ENCODE results near the gene MDFI. TPM values are rescaled to one million over a fixed set of nuclear protein-coding genes. Genes with fewer than 3 reads are reported as not detected.

The MDFI gene
- total and polyA plus RNA-seq, 4 experiments from 2014 or later: not detected

GRCh38 chr6:41645007-41645618, 6.8 kb downstream of the MDFI start:
- DNase-seq: no peak
- Histone ChIP-seq H3K4me1 (ENCODE audit: insufficient read depth, low read length) (no peaks in the 10 kb centered on the region), H3K9me3 (ENCODE audit: control insufficient read depth in 1 of 2, low read length in 2 of 2) (no peaks in the 10 kb centered on the region), H3K27me3 (ENCODE audit: insufficient read depth, low read length) (peaks cover 5% of the 10 kb centered on the region), H3K36me3 (ENCODE audit: insufficient read depth, low read length) (no peaks in the 10 kb centered on the region), H3K27ac (ENCODE audit: low read depth, low read length) (no peak overlapping the region), H3K4me3 (ENCODE audit: low read length in 2 of 2) (no peak overlapping the region)
- Mint-ChIP-seq H3K27me3 (peaks cover 10 to 27% of the 10 kb centered on the region in 2 donors), H3K9me3 (no peaks in the 10 kb centered on the region), H3K27ac (no peak overlapping the region), H3K36me3 (no peaks in the 10 kb centered on the region), H3K4me3 (no peak overlapping the region), H3K4me1 (no peaks in the 10 kb centered on the region)
- intact Hi-C loops (cut with micrococcal nuclease): no loop called here
- ChIA-PET CTCF (ENCODE audit: partially characterized antibody) (no interaction called here), POLR2A (ENCODE audit: partially characterized antibody) (no interaction called here)

- H3K9me3 ChIP-seq (ENCODE audit: control insufficient read depth in 1 of 2, low read length in 2 of 2): no peaks in the 10 kb centered on the region
- H3K27me3 ChIP-seq (ENCODE audit: insufficient read depth, low read length): peaks cover 2% of the 10 kb centered on the region
- H3K9me3 Mint-ChIP-seq: no peaks in the 10 kb centered on the region
- H3K27ac Mint-ChIP-seq: no peak overlapping the region
- intact Hi-C loops (cut with micrococcal nuclease): no loop called here
- H3K4me1 Mint-ChIP-seq: no peaks in the 10 kb centered on the region
- CTCF ChIA-PET (ENCODE audit: partially characterized antibody): no interaction called here
- no peak overlapping the region for H3K4me3 ChIP-seq (ENCODE audit: low read length in 2 of 2)
- no peak overlapping the region for H3K4me3 Mint-ChIP-seq
- no peaks in the 10 kb centered on the region for H3K4me1 ChIP-seq (ENCODE audit: insufficient read depth, low read length)
- no peaks in the 10 kb centered on the region for H3K36me3 Mint-ChIP-seq
- no peak for DNase-seq
- H3K36me3 ChIP-seq (ENCODE audit: insufficient read depth, low read length): no peaks in the 10 kb centered on the region
- POLR2A ChIA-PET (ENCODE audit: partially characterized antibody): no interaction called here
- H3K27ac ChIP-seq (ENCODE audit: low read depth, low read length): no peak overlapping the region
- peaks cover 7 to 21% of the 10 kb centered on the region in 2 donors for H3K27me3 Mint-ChIP-seq
Measured at GRCh38 chr6:41646026-41646795, 7.9 kb downstream of the MDFI start.

GRCh38 chr6:41647061-41647511, 8.8 kb downstream of the MDFI start:
- ChIA-PET CTCF (ENCODE audit: partially characterized antibody) (no interaction called here), POLR2A (ENCODE audit: partially characterized antibody) (no interaction called here)
- intact Hi-C loops (cut with micrococcal nuclease): no loop called here
- Mint-ChIP-seq H3K27ac (no peak overlapping the region), H3K9me3 (no peaks in the 10 kb centered on the region), H3K4me3 (no peak overlapping the region), H3K27me3 (peaks cover 7 to 20% of the 10 kb centered on the region in 2 donors), H3K36me3 (no peaks in the 10 kb centered on the region), H3K4me1 (no peaks in the 10 kb centered on the region)
- no peak overlapping the region for H3K4me3 ChIP-seq (ENCODE audit: low read length in 2 of 2)
- no peak overlapping the region for H3K27ac ChIP-seq (ENCODE audit: low read depth, low read length)
- no peak for DNase-seq
- H3K27me3 ChIP-seq (ENCODE audit: insufficient read depth, low read length): no peaks in the 10 kb centered on the region
- H3K36me3 ChIP-seq (ENCODE audit: insufficient read depth, low read length): no peaks in the 10 kb centered on the region
- H3K4me1 ChIP-seq (ENCODE audit: insufficient read depth, low read length): no peaks in the 10 kb centered on the region
- no peaks in the 10 kb centered on the region for H3K9me3 ChIP-seq (ENCODE audit: control insufficient read depth in 1 of 2, low read length in 2 of 2)

- Histone ChIP-seq H3K27me3 (ENCODE audit: insufficient read depth, low read length) (no peaks in the 10 kb centered on the region), H3K9me3 (ENCODE audit: control insufficient read depth in 1 of 2, low read length in 2 of 2) (no peaks in the 10 kb centered on the region), H3K36me3 (ENCODE audit: insufficient read depth, low read length) (no peaks in the 10 kb centered on the region), H3K4me3 (ENCODE audit: low read length in 2 of 2) (no peak overlapping the region), H3K27ac (ENCODE audit: low read depth, low read length) (no peak overlapping the region), H3K4me1 (ENCODE audit: insufficient read depth, low read length) (no peaks in the 10 kb centered on the region)
- DNase-seq: no peak
- no peak overlapping the region for H3K4me3 Mint-ChIP-seq
- H3K27ac Mint-ChIP-seq: no peak overlapping the region
- CTCF ChIA-PET (ENCODE audit: partially characterized antibody): interaction anchor here (0.7 to 1.2 kb wide), 4 partner anchors 14 to 994 kb away, joined by 3 to 4 read pairs (median 3); no protein-coding TSS in a partner anchor
- no peaks in the 10 kb centered on the region for H3K4me1 Mint-ChIP-seq
- POLR2A ChIA-PET (ENCODE audit: partially characterized antibody): no interaction called here
- peaks cover 8 to 19% of the 10 kb centered on the region in 2 donors for H3K27me3 Mint-ChIP-seq
- no peaks in the 10 kb centered on the region for H3K9me3 Mint-ChIP-seq
- H3K36me3 Mint-ChIP-seq: no peaks in the 10 kb centered on the region
- intact Hi-C loops (cut with micrococcal nuclease): no loop called here
Measured at GRCh38 chr6:41648070-41648585, 9.9 kb downstream of the MDFI start.

- H3K36me3 ChIP-seq (ENCODE audit: insufficient read depth, low read length): no peaks in the 10 kb centered on the region
- no peak overlapping the region for H3K27ac ChIP-seq (ENCODE audit: low read depth, low read length)
- no peaks in the 10 kb centered on the region for H3K27me3 ChIP-seq (ENCODE audit: insufficient read depth, low read length)
- Mint-ChIP-seq H3K9me3 (no peaks in the 10 kb centered on the region), H3K27me3 (peaks cover 8 to 19% of the 10 kb centered on the region in 2 donors), H3K4me1 (no peaks in the 10 kb centered on the region), H3K27ac (no peak overlapping the region), H3K4me3 (no peak overlapping the region), H3K36me3 (no peaks in the 10 kb centered on the region)
- ChIA-PET CTCF (ENCODE audit: partially characterized antibody) (no interaction called here), POLR2A (ENCODE audit: partially characterized antibody) (no interaction called here)
- H3K4me1 ChIP-seq (ENCODE audit: insufficient read depth, low read length): no peaks in the 10 kb centered on the region
- no peak overlapping the region for H3K4me3 ChIP-seq (ENCODE audit: low read length in 2 of 2)
- intact Hi-C loops (cut with micrococcal nuclease): no loop called here
- no peak for DNase-seq
- H3K9me3 ChIP-seq (ENCODE audit: control insufficient read depth in 1 of 2, low read length in 2 of 2): no peaks in the 10 kb centered on the region
Measured at GRCh38 chr6:41648921-41649320, 10.7 kb downstream of the MDFI start.

- Histone ChIP-seq H3K27me3 (ENCODE audit: insufficient read depth, low read length) (no peaks in the 10 kb centered on the region), H3K27ac (ENCODE audit: low read depth, low read length) (no peak overlapping the region), H3K36me3 (ENCODE audit: insufficient read depth, low read length) (no peaks in the 10 kb centered on the region), H3K9me3 (ENCODE audit: control insufficient read depth in 1 of 2, low read length in 2 of 2) (no peaks in the 10 kb centered on the region), H3K4me1 (ENCODE audit: insufficient read depth, low read length) (no peaks in the 10 kb centered on the region), H3K4me3 (ENCODE audit: low read length in 2 of 2) (no peak overlapping the region)
- ChIA-PET POLR2A (ENCODE audit: partially characterized antibody) (interaction anchor here (0.6 kb wide), 1 partner anchor 1860 kb away, joined by 3 read pairs; no protein-coding TSS in a partner anchor), CTCF (ENCODE audit: partially characterized antibody) (no interaction called here)
- DNase-seq: no peak
- intact Hi-C loops (cut with micrococcal nuclease): no loop called here
- Mint-ChIP-seq H3K27me3 (peaks cover 8 to 18% of the 10 kb centered on the region in 2 donors), H3K4me1 (no peaks in the 10 kb centered on the region), H3K4me3 (no peak overlapping the region), H3K9me3 (no peaks in the 10 kb centered on the region), H3K36me3 (no peaks in the 10 kb centered on the region), H3K27ac (no peak overlapping the region)
Measured at GRCh38 chr6:41649596-41649995, 11.3 kb downstream of the MDFI start.

- no peak overlapping the region for H3K4me3 Mint-ChIP-seq
- H3K4me1 ChIP-seq (ENCODE audit: insufficient read depth, low read length): no peaks in the 10 kb centered on the region
- peaks cover 8 to 18% of the 10 kb centered on the region in 2 donors for H3K27me3 Mint-ChIP-seq
- H3K9me3 Mint-ChIP-seq: no peaks in the 10 kb centered on the region
- no peak overlapping the region for H3K27ac ChIP-seq (ENCODE audit: low read depth, low read length)
- no peaks in the 10 kb centered on the region for H3K9me3 ChIP-seq (ENCODE audit: control insufficient read depth in 1 of 2, low read length in 2 of 2)
- no peak for DNase-seq
- H3K36me3 ChIP-seq (ENCODE audit: insufficient read depth, low read length): no peaks in the 10 kb centered on the region
- intact Hi-C loops (cut with micrococcal nuclease): no loop called here
- ChIA-PET POLR2A (ENCODE audit: partially characterized antibody) (interaction anchor here (0.6 kb wide), 1 partner anchor 1860 kb away, joined by 3 read pairs; no protein-coding TSS in a partner anchor), CTCF (ENCODE audit: partially characterized antibody) (interaction anchor here (0.7 kb wide), 2 partner anchors 146 to 226 kb away, joined by 3 read pairs; no protein-coding TSS in a partner anchor)
- no peaks in the 10 kb centered on the region for H3K4me1 Mint-ChIP-seq
- no peaks in the 10 kb centered on the region for H3K36me3 Mint-ChIP-seq
- H3K27ac Mint-ChIP-seq: no peak overlapping the region
- H3K27me3 ChIP-seq (ENCODE audit: insufficient read depth, low read length): no peaks in the 10 kb centered on the region
- no peak overlapping the region for H3K4me3 ChIP-seq (ENCODE audit: low read length in 2 of 2)
Measured at GRCh38 chr6:41650120-41650519, 11.9 kb downstream of the MDFI start.

All from CD4-positive, alpha-beta memory T cell (primary cell).